Forelimb muscle (tissue), 1 donor: ENCODE data around the gene TCF23. TPM values are rescaled to one million over a fixed set of nuclear protein-coding genes. Genes with fewer than 3 reads are reported as not detected.
"Not testable (repeated sequence)": the region's sequence is repeated elsewhere in the genome, so short reads cannot be mapped to it uniquely, and the experiment has no call there.

Source experiments
- DNase-seq: peaks from one replicate; pipeline ENCODE4 v3.0.0-alpha.2; 2013; ENCODE audit warnings: low read depth
- polyA plus RNA-seq: library from polyadenylated mRNA; unstranded; fragments of 120-200 nt; gene quantifications from one replicate; pipeline ENCODE4 v1.2.1, GENCODE V29; 2013; ENCODE audit not compliant: insufficient read length

Gene TCF23
- polyA plus RNA-seq, 1 donor, result 0.49 TPM

DNA sequence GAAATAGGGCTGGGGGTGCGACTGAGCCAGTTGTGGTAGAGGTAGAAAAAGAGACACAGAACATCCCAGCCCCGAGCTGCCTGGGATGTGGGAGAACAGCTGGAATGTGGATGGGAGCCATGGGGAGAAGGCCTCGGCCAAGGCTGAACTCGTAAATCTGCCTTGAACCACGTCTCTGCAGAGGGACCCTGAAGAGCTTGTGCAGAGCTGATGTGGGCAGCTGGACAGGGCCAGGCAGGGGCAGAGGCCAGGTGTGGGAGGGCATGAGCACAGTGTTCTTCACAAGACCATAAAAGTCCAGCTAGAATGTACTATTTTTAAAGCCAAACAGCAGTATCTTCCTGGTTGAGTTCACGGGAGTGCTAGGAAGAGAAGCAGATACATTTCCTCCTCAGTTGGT lies 5.7 kb downstream of the TCF23 start:
- DNase-seq, result no peak

DNA sequence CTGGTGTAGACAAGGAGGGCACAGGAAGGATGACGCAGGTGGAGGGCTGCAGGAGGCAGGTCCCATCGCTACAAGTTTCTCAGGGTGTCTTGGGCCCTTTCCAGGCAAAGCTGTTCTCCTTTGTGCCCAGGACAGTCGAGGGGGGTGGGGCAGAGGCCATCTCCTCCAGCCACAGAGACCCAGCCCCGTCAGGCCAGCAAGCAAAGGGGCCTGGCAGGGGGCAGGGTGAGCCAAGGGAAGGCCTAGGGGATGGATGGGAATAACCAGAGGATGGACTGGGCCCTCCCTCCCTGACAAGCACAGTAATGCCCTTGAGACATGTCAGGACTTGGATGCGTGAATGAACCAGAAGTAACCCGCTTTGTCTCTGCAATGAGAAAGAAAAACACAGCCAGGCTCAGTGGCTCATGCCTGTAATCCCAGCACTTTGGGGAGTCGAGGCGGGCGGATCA lies 6.3 kb downstream of the TCF23 start:
- DNase-seq, result no peak

DNA sequence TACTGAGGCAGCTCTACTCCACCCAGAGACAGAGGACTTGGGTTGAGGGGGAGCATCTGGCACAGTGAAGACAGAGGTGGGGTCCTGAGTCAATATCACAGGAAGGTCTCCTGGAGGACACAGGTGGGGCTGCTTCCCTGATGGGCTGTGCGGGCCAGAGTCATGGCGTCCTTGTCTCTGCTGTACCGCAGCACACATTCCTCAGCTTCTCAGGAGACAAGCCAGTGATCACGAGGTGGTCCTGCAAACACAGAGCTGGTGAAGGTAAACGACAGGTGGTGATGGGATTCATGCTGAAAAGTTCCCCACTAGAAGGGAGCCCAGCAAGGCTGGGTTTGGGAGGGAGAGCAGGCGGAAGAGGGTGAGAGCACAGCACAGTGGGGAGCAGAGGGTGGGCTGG lies 9.7 kb downstream of the TCF23 start:
- DNase-seq, result no peak

DNA sequence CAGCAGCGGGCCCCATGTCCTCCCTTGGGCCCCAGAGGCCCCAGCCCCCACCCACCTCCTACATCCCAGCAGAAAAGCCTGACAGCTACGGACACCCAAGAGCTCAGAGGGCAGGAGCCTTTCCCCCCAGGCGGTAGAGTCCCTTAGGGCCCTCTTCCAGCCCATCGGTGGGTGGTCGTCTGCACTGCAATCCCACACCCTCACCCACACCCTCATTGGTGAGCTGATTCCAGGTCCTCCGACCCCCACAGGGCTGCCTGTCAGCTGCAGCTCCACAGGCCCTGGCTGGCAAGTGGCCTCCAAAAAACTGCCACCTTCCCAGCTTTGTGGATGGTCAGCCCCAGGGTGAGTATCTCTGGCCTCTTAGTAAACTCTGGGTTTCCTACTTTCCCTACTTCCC lies 10.5 kb downstream of the TCF23 start:
- DNase-seq, result no peak

DNA sequence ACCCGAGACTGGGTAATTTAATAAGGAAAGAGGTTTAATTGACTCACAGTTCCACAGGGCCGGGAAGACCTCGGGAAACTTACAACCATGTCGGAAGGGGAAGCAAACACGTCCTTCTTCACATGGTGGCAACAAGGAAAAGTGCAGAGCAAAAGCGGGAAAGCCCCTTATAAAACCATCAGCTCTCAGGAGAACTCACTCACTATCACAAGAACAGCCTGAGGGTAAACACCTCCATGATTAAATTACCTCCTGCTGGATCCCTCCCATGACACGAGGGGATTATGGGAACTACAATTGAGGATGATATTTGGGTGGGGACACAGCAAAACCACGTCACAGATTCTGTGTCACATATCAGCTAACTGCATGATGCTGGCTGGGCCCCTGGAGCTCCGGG lies 11.4 kb downstream of the TCF23 start:
- DNase-seq, result no peak

GRCh38 chr2:27162151-27163121 lies 13.6 kb downstream of the TCF23 start:
- no peak for DNase-seq

- DNase-seq, result no peak
These were observed 16.4 kb downstream of the TCF23 start for GRCh38 chr2:27164960-27165763.

- no peak for DNase-seq
These were observed 22.0 kb downstream of the TCF23 start for GRCh38 chr2:27170581-27171337.

GRCh38 chr2:27171351-27171848 lies 22.6 kb downstream of the TCF23 start:
- DNase-seq, result no peak

- no peak for DNase-seq
These were observed 25.8 kb downstream of the TCF23 start for GRCh38 chr2:27174638-27175037.

GRCh38 chr2:27175330-27175729 lies 26.5 kb downstream of the TCF23 start:
- no peak for DNase-seq

- not testable (repeated sequence) for DNase-seq
These were observed 27.0 kb downstream of the TCF23 start for GRCh38 chr2:27175781-27176180.

GRCh38 chr2:27177441-27178351 lies 28.9 kb downstream of the TCF23 start:
- no peak for DNase-seq

DNA sequence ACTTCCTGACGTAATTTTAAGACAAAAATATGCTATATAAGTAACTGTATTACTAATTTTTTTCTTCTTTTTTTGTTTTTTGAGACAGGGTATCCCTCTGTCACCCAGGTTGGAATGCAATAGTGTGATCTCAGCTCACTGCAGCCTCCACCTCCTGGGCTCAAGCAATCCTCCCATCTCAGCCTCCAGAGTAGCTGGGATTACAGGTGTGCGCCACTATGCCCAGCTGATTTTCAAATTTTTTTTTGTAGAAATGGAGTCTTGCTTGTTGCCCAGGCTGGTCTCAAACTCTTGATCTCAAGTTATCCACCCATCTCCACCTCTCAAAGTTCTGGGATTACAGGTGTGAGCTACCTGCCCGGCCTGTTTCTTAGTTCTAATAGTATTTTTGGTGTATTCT lies 29.7 kb downstream of the TCF23 start:
- DNase-seq, result no peak

GRCh38 chr2:27179344-27180000 lies 30.7 kb downstream of the TCF23 start:
- DNase-seq, result no peak

- no peak for DNase-seq
These were observed 33.5 kb downstream of the TCF23 start for GRCh38 chr2:27182346-27182745.

DNA sequence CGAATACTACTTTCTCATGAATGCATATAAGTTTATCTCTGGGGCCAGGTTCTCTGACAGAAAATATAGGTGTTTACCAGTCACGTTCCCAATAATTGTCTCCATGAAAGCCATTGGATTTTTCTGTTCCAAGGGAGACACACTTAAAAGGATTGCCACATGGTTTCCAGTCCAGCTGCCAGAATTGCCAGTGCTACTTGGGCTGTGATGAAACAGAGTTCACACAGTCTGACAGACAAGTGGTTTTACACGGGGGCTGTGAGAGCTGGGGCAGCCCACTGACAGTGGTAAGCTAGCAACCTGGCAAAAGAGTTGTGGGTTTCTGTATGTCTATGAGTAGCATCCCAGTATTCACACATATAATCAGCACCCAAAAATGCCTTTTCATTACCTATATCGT lies 35.3 kb downstream of the TCF23 start:
- no peak for DNase-seq

DNA sequence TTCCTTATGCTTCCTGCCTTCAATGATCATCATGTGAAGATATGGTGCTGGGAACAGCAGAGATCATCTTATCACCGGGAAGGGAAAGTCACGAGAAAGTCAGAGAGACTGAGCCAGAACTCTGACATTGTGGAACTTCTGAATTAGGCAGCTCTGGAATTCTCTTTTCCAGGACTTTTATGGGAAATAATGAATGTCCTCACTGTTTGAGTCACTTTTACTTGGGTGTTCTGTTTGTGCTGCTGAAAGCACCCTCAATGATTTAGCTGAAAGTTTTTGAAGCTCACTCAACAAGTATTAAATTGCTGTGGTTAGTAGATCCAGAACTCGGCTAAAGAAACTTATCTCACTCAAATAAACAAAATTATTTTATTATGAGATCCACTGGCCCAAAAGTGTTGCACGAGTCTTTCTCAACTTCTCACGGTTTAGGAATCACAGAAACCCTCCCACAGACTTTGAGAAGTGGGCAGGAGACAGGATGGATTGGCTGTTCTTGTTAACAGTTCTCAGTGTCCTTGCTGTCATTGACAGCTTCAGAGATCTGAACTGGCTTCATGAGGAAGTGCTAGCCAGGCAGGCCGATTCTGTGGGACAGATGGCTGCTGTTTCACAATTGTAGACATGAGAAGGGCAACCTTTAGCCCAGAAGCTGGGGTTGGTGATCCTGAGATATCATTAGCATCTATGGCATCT lies 36.7 kb downstream of the TCF23 start:
- no peak for DNase-seq

DNA sequence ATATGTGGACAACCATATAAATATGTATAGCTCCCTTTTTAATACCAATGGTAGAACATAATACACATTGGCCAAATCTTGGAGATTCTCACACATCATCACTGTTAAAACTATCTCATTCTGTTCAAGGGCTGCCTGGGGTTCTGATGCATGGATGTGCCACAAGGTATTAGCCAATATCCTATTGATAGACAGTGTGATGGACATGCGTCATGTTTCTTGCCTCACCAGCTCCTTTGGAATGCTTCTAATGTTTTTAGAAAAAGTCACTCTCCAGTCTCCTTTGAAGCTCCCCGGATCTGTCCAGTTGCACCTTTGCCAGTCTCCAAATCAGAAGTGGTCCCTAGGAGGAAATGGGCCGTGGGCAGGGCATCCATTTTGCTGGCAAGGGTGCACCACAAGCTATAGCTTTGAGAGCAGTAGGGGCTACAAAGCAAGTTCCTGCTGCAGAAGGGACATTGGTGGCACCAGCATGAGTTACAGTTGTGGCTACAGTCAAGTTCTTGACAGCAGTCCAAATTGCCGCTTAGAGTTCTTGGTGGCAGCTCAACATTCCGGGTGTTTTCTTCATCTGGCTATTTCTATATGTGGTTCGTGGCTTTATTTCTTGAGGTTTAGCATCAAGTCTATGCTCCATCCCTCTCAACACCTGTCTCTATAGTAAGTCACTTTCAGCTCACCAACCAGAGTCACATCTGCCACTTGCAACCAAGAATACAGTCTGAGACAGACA lies 38.0 kb downstream of the TCF23 start:
- no peak for DNase-seq
